ENCODE measurements around the gene IDH2.
"Not testable (repeated sequence)": the region's sequence is repeated elsewhere in the genome, so short reads cannot be mapped to it uniquely, and the experiment has no call there.

The IDH2 gene

DNA sequence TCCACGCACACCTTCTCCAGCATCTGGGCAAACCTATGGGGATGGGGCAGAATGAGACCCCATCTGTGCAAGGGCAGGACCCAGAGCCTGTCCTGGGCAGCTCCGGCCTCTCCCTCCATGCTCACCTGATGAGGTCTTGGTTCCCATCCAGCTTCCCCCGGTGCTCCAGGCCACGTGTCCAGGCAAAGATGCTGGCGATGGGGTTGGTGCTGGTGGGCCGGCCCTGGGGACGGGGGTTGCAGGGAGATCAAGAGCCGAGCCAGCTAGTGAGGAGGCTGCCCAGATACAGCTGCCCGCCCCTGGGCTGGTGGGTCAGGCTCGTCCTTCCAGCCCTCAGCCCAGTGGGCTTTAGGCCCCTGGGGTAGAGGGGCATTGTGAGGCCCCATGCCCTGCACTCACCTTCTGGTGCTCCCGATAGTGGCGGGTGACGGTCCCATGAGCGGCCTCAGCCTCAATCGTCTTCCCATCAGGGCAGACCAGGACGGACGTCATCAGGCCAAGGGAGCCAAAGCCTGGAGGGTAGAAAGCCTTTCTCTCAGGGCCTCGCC, 17.3 kb downstream of the IDH2 start:
- DNase-seq (ENCODE audit: low read depth, low spot score): no peak

DNA sequence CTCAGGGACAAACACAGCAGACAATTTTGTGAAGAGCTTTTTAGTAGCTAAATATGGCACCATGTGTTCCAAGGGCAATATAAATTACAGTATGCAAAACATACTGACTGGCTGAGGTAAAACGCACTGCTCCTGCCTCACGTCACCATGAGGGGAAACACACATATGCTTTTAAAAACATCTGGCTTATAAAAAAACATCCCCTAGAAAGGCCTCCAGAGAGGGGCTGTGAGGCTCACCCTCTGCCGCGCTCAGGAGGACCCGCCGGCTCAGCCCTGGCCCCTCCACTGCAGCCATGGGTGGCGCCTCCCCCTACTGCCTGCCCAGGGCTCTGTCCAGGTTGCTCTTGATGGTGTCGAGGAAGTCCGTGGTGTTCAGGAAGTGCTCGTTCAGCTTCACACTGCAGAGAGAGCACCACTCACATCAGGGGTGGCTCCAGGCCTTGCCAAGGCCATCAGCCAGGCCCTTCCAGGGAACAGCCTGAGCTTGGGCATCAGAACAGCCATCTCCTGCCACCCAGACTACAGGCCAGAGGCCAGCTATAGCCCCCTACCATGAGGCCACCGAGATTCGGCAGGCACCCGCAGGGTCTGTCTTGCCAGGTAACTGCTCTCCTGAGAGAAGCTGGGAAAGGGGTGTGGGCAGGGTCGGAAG, 18.2 kb downstream of the IDH2 start:
- no peak for DNase-seq (ENCODE audit: low read depth, low spot score)

DNA sequence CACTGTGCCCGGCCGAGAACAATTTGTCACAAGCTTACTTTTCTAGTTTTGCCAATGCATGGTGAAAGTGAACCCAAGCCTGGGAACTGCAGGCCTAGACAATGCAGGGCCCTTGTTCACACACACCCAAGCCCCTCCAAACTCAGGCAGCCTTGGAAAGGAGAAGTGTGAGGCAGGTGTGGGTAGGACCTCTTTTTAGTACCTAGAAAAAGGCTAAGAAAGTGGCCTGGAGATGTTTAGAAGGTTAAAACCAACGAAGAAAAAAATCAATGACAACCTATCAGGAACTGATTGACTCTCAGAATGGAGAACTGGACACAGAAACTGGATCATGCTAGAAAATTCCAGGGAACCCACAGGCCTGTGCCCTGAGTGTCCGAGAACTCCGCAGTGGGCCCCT, 18.8 kb downstream of the IDH2 start:
- DNase-seq (ENCODE audit: low read depth, low spot score): no peak

DNA sequence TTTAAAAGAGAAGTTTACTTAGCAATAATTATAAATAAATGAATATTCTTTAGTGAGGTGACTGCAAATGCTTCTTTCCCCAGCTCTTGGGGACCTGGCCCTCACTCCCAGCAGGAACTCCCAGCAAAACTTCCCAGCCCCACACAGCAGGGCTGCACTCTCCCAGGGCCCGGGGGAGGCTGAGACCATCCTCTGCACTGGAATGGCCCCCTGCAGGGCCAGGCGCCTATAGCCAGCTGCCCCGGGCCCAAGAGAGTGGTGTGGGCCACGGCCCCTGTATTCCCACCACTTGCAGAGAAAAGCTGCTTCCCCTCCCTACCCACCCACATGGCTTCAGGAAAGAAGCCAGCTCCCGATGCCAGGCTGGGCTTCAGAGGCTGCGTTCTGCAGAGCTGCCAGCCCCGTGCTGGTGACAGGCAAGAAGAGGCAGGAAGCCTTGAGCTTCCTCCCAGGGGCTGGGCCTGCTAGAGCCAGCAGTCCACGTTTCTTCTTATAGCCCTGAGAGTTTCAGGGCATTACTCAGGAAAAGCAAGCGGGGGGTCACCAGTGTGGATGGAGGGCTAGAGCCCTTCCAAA, 20.0 kb downstream of the IDH2 start:
- DNase-seq (ENCODE audit: low read depth, low spot score): peak; percentile 28

DNA sequence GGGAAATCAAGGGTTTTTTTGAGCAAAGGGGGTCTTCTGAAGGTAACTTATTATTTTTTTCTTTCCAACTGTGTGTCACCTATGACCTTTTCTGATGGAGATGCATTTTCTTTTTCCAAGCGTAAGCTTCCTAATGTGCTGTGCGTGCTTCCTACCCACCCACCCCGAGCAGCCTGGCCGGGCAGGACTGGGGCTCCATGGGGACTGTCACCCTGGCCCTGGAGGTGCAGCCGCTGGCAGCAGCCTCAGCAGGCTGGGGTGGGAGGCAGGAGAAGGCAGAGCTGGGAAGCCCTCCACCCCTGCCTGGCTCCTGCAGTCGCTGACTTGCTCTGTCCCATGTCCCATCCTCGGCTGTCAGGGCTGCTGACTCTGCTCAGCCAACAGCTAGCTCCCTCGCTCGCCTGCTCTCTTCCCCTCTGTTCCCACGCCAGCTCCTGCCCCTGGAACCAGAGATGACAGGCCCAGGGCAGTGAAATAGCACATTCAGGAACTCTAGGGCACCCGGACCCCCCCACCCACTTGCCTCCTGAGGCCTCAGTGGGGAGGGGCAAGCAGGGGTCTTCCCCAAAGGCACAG, 21.4 kb downstream of the IDH2 start:
- no peak for DNase-seq (ENCODE audit: low read depth, low spot score)

DNA sequence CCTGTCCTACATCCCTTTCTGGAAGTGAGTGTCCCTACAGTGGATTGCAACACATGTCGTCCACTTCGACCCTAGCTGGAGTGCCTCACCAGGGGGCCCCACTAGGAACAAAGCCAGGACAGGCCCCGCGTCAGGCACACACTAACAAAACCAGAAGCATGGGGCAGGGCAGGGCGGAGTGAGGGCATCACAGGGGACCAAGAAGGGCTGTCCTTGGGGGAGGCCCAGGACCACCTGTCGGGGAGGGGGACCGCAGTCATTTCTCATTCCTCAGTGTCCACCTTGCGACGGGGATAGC, 21.9 kb downstream of the IDH2 start:
- DNase-seq (ENCODE audit: low read depth, low spot score): no peak

DNA sequence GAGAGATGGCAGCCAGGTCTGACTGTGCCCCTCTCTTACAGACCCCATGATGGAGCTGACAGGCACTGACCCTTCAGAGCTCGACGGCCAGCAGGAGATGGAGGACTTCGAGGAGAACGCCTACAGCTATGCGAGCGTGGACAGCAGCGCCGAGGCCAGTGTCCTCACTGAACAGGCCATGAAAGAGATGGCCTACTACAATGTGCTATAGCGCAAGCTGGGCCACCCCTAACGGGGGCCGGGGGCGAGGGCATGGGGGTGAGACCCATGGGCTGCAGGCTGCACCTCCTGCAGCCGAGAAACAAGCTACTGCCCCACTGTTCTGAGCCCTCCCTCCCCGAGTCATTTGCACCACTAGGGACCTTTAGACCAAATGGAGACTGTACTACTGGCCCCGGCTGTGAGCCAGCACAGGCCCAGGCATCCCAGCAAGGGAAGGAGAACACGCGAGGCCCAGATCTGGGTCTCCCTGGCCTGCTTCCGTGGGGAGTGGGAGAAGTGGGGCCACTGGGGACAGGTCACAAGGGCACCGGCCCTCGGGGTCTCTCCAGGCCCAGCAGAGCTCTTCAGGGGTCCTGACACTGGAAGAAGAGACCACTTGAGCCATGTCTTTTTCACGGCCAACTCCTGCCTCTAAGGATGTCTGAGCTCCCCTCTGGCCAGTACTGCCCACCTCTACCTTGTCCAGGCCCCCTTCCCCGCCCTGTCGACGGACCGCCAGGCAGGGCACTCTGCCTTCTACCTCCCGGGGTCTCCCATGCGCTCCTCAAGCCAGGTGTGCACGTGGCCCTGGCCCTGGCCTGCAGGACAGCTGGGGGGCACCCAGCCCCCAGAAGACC, 22.4 kb downstream of the IDH2 start:
- DNase-seq (ENCODE audit: low read depth, low spot score): no peak

DNA sequence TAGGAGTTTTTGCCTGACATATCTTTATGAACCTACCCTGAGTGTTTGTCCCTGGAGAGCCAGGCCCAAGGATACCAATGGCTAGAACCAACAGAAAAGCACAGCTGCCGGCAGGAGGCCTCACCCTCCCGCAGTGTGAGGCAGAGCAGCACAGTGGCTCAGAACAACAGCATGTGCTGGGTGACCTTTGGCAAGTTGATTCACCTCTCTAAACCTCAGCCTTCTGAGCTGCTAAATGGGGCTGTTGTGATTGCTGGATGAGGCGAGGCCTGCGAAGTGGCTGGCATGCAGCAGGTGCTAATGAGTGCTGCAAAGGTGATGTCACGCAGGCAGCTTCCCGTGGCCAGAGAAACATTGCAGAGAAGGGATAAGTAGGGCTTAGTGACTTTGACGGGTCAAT, 23.3 kb downstream of the IDH2 start:
- no peak for DNase-seq (ENCODE audit: low read depth, low spot score)

DNA sequence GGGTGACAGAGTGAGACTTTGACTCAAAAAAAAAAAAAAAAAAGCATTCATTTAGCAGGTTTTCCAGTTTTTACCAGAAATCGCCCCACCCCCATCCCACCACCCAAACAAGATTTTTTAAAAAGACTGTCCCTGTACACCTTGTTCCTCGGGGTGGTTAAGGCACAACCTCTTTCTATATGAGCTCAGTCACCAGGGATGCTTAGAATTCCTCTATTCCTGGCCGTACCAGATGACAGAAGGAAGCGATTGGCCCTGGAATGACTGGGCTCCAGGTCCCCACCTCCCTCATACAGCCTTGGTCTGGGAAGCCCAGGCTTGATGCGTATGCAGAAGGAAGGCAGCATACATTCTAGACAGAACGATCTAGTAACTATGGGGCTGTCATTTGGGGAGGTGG, 25.6 kb downstream of the IDH2 start:
- DNase-seq (ENCODE audit: low read depth, low spot score): peak; percentile 37

DNA sequence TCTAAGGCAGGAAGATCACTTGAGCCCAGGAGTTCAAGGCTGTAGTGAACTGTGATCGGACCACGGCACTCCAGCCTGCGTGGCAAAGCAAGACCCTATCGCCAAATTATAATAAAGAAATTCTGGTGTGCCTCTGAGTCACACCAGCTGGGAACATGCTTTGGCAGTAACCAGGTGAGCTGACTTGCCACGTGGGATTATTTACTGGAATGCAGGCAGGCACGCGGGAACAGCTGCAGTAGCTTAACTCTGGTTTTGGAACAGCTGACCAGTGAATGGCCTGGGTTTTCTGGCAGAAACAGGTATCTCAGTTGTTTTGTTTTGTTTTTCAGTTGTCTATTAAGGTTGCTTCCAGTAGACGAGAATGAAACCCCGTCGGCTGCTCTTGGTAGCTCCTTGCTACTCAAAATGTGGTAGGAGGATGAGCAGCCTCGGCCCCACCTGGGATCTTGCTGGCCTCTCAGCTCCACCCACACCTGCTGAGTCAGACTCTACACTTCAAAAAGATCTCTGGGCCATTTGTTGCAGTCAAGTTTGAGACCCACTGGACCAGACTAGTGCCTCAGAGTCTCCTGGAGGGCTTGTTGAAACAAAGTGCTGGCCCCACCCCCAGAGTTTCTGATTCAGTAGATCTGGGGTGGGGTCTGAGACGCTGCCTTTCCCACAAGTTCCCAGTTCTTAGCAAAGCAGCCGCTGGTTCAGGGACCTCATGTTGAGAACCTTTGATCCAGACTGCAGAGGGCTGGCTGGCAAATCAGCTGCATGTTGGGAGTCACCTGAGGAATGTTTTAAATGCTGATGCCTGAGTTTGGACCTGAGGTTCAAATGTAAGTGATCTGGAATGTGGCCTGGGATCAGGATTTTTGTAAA, 26.6 kb downstream of the IDH2 start:
- DNase-seq (ENCODE audit: low read depth, low spot score): peak; percentile 82

DNA sequence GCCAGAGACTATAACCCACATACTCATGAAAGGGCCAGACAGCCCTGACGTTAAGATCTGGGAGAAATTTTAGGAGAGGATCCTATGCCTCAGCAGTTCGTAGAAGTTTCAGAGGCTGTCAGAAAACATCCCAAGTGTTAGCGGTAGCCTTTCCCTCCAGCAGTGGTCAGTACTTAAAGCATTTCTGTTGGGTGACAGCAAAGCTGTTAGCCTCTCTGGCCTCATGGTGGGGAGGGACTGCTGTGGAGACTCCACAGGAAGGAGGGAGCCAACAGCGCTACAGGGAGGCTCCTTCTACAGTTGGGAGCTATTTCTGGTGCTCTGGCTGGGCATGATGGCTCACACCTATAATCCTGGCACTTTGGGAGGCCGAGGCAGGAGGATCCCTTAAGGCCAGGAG, 27.4 kb downstream of the IDH2 start:
- no peak for DNase-seq (ENCODE audit: low read depth, low spot score)

DNA sequence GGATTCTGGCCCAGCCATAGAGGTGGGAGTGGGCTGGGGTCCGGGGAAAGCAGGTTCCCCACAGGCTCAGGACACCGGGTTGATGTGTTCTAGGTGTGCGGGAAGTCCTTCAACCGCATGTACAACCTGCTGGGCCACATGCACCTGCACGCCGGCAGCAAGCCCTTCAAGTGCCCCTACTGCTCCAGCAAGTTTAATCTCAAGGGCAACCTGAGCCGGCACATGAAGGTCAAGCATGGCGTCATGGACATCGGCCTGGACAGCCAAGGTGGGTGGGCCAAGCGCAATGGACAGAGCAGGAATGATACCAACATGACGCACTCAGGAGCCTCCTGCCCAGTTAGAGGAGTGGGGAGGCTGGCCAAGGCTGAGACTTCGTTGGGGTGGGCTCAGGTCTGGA, 28.2 kb downstream of the IDH2 start:
- DNase-seq (ENCODE audit: low read depth, low spot score): no peak

DNA sequence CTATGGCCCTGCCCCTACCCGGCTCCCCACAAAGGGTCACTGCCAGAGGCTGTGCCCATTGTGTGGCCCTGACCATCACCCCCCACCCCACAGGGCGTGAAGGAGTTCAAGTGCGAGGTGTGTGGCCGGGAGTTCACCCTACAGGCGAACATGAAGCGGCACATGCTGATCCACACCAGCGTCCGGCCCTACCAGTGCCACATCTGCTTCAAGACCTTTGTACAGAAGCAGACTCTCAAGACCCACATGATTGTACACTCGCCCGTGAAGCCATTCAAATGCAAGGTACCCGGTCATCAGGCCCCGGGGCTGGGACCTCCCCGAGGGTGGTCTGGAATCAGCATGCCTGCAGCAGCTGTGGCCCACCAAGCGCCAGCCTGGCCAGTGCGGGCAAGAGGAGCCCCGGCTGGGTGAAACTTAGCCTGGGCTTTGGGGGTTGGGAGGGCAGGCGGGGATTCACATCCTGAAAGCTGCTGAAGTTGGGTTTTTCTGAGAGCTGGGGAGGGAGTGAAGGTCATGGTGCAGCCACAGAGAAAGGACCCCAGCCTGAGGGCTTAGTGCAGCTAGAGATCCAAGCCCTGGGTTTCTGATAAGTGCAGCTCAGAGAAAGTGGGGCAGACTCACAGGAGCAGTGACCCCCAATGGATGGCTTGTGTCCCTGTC, 29.2 kb downstream of the IDH2 start:
- DNase-seq (ENCODE audit: low read depth, low spot score): peak; percentile 47

DNA sequence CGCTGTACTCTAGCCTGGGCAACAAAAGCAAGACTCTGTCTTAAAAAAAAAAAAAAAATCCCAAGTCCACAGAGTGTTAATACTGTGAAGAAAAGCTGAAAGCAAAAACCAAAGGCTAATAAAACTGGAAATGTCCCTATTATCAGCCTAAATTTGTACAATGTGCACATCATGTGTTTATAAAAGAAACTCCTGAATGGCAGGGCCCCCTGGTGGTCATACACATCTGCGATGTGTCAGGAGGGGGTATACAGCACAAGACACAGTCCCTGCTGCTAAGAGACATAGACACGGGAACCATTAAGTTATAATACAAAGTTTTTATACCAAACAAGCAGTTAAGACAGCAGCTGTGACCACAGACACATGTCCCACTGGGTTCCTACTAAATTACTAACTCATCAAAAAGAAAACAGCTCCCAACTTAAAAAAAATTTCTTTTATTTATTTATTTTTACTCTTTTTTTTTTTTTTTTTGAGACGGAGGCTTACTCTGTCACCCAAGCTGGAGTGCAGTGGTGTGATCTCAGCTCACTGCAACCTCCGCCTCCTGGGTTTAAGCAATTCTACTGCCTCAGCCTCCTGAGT, 31.0 kb downstream of the IDH2 start:
- no peak for DNase-seq (ENCODE audit: low read depth, low spot score)

DNA sequence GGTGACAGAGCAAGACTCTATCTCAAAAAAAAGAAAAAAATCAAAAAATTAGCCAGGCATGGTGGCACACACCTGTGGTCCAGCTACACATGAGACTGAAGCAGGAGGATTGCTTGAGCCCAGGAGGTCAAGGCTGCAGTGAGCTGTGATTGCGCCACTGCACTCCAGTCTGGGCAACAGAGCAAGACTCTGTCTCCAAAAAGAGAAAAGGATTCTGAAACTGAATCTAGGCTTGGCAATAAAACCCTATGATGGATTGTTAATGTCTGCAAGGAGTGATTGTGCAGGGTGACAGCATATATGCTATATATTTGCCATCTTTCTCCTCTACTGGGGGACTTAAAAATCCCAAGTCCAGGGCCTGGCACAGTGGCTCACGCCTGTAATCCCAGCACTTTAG, 31.6 kb downstream of the IDH2 start:
- not testable (repeated sequence) for DNase-seq (ENCODE audit: low read depth, low spot score)

DNA sequence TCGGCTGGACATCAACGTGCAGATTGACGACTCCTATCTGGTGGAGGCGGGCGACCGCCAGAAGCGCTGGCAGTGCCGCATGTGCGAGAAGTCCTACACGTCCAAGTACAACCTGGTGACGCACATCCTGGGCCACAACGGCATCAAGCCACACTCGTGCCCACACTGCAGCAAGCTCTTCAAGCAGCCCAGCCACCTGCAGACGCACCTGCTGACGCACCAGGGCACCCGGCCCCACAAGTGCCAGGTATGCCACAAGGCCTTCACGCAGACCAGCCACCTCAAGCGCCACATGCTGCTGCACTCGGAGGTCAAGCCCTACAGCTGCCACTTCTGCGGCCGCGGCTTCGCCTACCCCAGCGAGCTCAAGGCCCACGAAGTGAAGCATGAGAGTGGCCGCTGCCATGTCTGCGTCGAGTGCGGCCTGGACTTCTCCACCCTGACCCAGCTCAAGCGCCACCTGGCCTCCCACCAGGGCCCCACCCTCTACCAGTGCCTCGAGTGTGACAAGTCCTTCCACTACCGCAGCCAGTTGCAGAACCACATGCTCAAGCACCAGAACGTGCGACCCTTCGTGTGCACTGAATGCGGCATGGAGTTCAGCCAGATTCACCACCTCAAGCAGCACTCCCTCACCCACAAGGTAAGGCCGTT, 34.2 kb downstream of the IDH2 start:
- DNase-seq (ENCODE audit: low read depth, low spot score): no peak

DNA sequence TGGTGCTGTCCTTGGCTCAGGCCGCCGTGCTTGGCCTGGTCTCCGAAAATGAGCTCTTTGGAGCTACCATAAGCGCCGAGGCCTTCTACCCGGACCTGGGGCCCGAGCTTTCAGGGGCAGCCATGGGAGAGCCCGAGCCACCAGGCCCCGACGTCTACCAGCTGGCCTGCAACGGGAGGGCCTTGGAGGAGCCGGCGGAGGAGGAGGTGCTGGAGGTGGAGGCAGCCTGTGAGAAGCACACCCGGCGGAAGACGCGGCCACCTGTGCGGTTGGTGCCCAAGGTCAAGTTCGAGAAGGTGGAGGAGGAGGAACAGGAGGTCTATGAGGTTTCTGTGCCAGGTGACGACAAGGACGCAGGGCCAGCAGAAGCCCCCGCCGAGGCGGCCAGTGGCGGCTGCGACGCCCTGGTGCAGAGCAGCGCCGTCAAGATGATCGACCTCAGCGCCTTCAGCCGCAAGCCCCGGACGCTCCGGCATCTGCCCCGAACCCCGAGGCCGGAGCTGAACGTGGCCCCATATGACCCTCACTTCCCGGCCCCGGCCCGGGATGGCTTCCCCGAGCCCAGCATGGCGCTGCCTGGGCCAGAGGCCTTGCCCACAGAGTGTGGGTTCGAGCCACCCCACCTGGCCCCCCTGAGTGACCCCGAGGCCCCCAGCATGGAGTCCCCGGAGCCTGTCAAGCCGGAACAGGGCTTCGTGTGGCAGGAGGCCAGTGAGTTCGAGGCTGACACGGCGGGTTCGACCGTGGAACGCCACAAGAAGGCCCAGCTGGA, 34.9 kb downstream of the IDH2 start:
- no peak for DNase-seq (ENCODE audit: low read depth, low spot score)

DNA sequence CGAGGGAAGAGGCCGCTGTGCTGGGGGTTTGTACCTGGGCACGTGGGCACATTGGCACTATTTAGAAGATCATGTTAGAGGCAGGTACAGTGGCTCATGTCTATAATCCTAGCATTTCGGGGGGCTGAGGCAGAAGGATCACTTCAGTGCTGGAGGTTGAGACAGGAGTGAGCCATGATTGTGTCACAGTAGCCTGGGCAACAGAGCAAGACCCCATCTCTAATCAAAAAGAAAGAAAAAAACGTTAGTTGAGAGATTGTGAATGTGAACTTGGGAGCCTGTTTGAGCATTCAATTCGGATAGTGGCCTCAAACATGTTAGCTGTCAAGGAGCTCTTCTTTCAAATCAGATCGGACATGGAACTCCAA, 36.6 kb downstream of the IDH2 start:
- DNase-seq (ENCODE audit: low read depth, low spot score): no peak

DNA sequence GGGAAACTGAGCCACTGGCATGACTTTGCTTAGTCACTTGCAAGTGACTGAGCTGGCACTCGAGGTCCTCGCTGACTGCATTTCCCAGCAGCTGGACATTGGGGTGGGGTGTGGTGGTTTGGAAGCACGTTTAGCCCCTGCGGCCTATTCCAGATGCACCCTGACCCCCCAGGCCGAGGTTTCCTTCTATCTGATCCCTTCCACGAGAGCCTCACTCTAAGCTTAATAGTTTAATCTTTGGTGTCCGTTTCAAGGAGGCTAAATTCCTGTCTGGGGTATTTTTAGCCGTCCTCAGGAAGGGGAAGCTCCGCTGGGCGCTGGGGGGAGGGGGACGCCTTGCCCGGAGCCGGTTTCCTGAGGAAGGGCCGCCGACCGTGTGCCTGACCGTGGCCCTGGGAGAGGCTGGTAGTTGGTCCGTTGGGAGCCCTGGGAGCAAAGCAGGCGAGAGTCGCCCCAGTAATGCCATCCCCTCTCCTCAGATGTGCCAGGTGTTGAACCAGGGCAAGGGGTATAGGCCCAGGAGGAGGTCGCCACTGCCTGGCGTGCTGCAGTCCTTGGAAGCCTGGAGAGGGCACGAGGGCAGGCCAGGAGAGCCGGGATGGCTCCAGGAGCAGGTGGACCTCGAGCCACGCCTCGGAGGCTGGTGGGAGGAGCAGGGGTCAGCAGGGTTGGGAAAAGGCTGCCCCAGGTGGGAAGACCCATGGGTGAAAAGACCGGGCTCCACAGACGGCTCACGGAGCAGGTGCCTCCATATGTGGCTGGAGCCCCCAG, 37.2 kb downstream of the IDH2 start:
- peak; percentile 30 for DNase-seq (ENCODE audit: low read depth, low spot score)
